Neuronal stem cell (in vitro differentiated cells): ENCODE data around the gene ECPAS. TPM values are rescaled to one million over a fixed set of nuclear protein-coding genes. Genes with fewer than 3 reads are reported as not detected.

Experiments used
- DNase-seq: peaks from one replicate; pipeline ENCODE4 v3.0.0-alpha.2; 2013; ENCODE audit warnings: low spot score
- H2AFZ ChIP-seq: one replicate; pipeline ENCODE4 v1.6.1; 2013; ENCODE audit warnings: mild to moderate bottlenecking, low read length, inconsistent platforms
- H2AK5ac ChIP-seq: 2 replicates; pipeline ENCODE4 v1.6.1; 2013; ENCODE audit warnings: low read depth, mild to moderate bottlenecking, inconsistent platforms, low read length, moderate library complexity, mixed read lengths
- H2BK120ac ChIP-seq: 2 replicates; pipeline ENCODE4 v1.6.1; 2013; ENCODE audit warnings: low read depth, mild to moderate bottlenecking, inconsistent platforms, low read length, moderate library complexity, mixed read lengths
- H2BK12ac ChIP-seq: one replicate; pipeline ENCODE4 v1.6.1; 2013; ENCODE audit warnings: low read length, inconsistent platforms
- H2BK15ac ChIP-seq: 2 replicates; pipeline ENCODE4 v1.6.1; 2013; ENCODE audit warnings: mild to moderate bottlenecking, low read length, inconsistent platforms, mixed read lengths
- H2BK5ac ChIP-seq: one replicate; pipeline ENCODE4 v1.6.1; 2013; ENCODE audit warnings: inconsistent platforms, mild to moderate bottlenecking, low read length, moderate library complexity
- H3K14ac ChIP-seq: one replicate; pipeline ENCODE4 v1.6.1; 2013; ENCODE audit warnings: low read length, inconsistent platforms
- H3K18ac ChIP-seq: 2 replicates; pipeline ENCODE4 v1.6.1; 2013; ENCODE audit warnings: low read length, inconsistent platforms
- H3K23ac ChIP-seq: 2 replicates; pipeline ENCODE4 v1.6.1; 2013; ENCODE audit warnings: low read depth, mild to moderate bottlenecking, mixed read lengths, low read length, inconsistent platforms; ENCODE audit not compliant: poor library complexity
- H3K27ac ChIP-seq: replicated peaks from 3 replicates; pipeline ENCODE4 v1.5.1; 2013; ENCODE audit warnings: low read length, inconsistent platforms
- H3K27me3 ChIP-seq, 3 experiments: 2 replicates each; pipeline ENCODE4 v1.6.1; 2013; ENCODE audit warnings: low read length in 3 of 3, mild to moderate bottlenecking in 2 of 3, inconsistent platforms in 1 of 3, low read depth in 1 of 3, mixed read lengths in 1 of 3, moderate library complexity in 1 of 3; ENCODE audit not compliant: control insufficient read depth in 3 of 3, insufficient read depth in 3 of 3
- H3K36me3 ChIP-seq, 2 donors: replicated peaks in 1 of 2; 2 replicates each; pipeline ENCODE4 v1.6.1; 2013; ENCODE audit warnings: low read length in 2 of 2; ENCODE audit not compliant: control insufficient read depth in 2 of 2, insufficient read depth in 2 of 2
- H3K4ac ChIP-seq: 2 replicates; pipeline ENCODE4 v1.6.1; 2013; ENCODE audit warnings: inconsistent platforms, mild to moderate bottlenecking, low read length, moderate library complexity
- H3K4me1 ChIP-seq, 2 donors: 1 replicate in 1 of 2; 2 replicates in 1 of 2; pipeline ENCODE4 v1.6.1; 2013; ENCODE audit warnings: low read length in 2 of 2, low read depth in 1 of 2; ENCODE audit not compliant: control insufficient read depth in 2 of 2, insufficient read depth in 1 of 2
- H3K4me2 ChIP-seq: one replicate; pipeline ENCODE4 v1.6.1; 2013; ENCODE audit warnings: mild to moderate bottlenecking, low read length, inconsistent platforms; ENCODE audit not compliant: insufficient read depth, poor library complexity, severe bottlenecking
- H3K4me3 ChIP-seq, 2 donors: 2 replicates each; pipeline ENCODE4 v1.5.1; 2013; ENCODE audit warnings: low read length in 2 of 2, mild to moderate bottlenecking in 2 of 2, inconsistent platforms in 1 of 2, moderate library complexity in 1 of 2
- H3K79me1 ChIP-seq: one replicate; pipeline ENCODE4 v1.6.1; 2013; ENCODE audit warnings: low read depth, mild to moderate bottlenecking, inconsistent platforms, low read length, moderate library complexity
- H3K9ac ChIP-seq: one replicate; pipeline ENCODE4 v1.6.1; 2013; ENCODE audit warnings: mild to moderate bottlenecking, low read depth, low read length, inconsistent platforms; ENCODE audit not compliant: poor library complexity
- H3K9me3 ChIP-seq, 2 donors: replicated peaks in 1 of 2; 2 replicates each; pipeline versions ENCODE3 to v1.6.1; 2013; ENCODE audit warnings: low read length in 2 of 2, mild to moderate bottlenecking in 2 of 2, inconsistent platforms in 1 of 2, low read depth in 1 of 2, mixed read lengths in 1 of 2, moderate library complexity in 1 of 2; ENCODE audit not compliant: control insufficient read depth in 2 of 2, insufficient read depth in 1 of 2
- H4K8ac ChIP-seq: one replicate; pipeline ENCODE4 v1.6.1; 2013; ENCODE audit warnings: low read depth, mild to moderate bottlenecking, inconsistent platforms, low read length, moderate library complexity
- H4K91ac ChIP-seq: one replicate; pipeline ENCODE4 v1.6.1; 2013; ENCODE audit warnings: low read length, low read depth, mild to moderate bottlenecking, inconsistent platforms; ENCODE audit not compliant: poor library complexity
- WGBS, 2 donors: extraction: QIAGEN DNeasy Blood & Tissue Kit; methylation state at CpG; one replicate each; pipeline ENCODE4 v1.1.7; 2013; ENCODE audit warnings: missing lambda C conversion rate in 2 of 2, mixed read lengths in 1 of 2; ENCODE audit not compliant: insufficient read length in 2 of 2, insufficient replicate concordance in 1 of 2; ENCODE audit errors: extremely low coverage in 2 of 2; 5-methylcytosine and 5-hydroxymethylcytosine counted together
- small RNA-seq: library from polyadenylated mRNA; stranded (forward); fragments of <200 nt; extraction: miRNeasy Mini kit (QIAGEN cat#:217004); gene quantifications from one replicate; pipeline ENCODE3, GENCODE V24; 2013; ENCODE audit not compliant: insufficient read depth

ECPAS gene

DNA sequence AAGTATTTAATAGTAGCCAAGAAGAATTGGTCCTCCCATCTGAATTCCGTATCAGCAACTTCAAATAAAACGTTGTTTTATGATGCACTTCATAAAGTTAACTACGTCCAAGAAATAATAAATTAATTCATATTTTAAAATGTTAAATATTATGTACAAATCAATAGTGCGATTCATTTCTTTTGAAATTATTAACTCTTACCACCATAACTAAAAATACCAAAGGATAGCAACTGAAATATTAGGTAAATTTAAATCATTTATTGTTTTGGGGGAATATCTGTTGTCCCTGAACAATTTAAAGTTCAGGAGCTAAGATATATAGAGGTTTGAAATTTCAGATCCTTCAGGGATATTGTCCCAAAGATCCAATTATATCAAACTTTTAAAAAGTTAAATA is 154.1 kb downstream of the ECPAS start, which contains the start of gene OR2K2:
TSS of gene OR2K2 (minus strand) at position 101 of the 400 bp plus-strand sequence. CDS start 1,791 bp downstream, outside the sequence.
- no peak within 1 kb of the TSS for H3K9ac ChIP-seq
- no peak within 1 kb of the TSS for H3K23ac ChIP-seq
- H3K79me1 ChIP-seq = no peaks in the 10 kb centered on the region
- no peak within 1 kb of the TSS for H2AFZ ChIP-seq
- H3K4me2 ChIP-seq = no peak within 1 kb of the TSS
- H2BK120ac ChIP-seq = no peak within 1 kb of the TSS
- no peaks in the 10 kb centered on the region for H3K4me1 ChIP-seq
- WGBS, 2 donors = no CpG with 5 or more reads among the region's 4 CpGs
- H3K27ac ChIP-seq = no peak within 1 kb of the TSS
- no peak within 1 kb of the TSS for H4K8ac ChIP-seq
- no peak within 1 kb of the TSS for H4K91ac ChIP-seq
- no peak within 1 kb of the TSS for H3K18ac ChIP-seq
- H3K14ac ChIP-seq = no peak within 1 kb of the TSS
- no peak within 1 kb of the TSS for H3K4me3 ChIP-seq
- H2AK5ac ChIP-seq = no peak within 1 kb of the TSS
- DNase-seq = no peak
- H3K36me3 ChIP-seq = no peaks in the 10 kb centered on the region
- H3K9me3 ChIP-seq = no peaks in the 10 kb centered on the region
- H3K4ac ChIP-seq = no peak within 1 kb of the TSS
- no peak within 1 kb of the TSS for H2BK15ac ChIP-seq
- no peak within 1 kb of the TSS for H2BK12ac ChIP-seq
- no peak within 1 kb of the TSS for H2BK5ac ChIP-seq
- H3K27me3 ChIP-seq = no peaks in the 10 kb centered on the region

DNA sequence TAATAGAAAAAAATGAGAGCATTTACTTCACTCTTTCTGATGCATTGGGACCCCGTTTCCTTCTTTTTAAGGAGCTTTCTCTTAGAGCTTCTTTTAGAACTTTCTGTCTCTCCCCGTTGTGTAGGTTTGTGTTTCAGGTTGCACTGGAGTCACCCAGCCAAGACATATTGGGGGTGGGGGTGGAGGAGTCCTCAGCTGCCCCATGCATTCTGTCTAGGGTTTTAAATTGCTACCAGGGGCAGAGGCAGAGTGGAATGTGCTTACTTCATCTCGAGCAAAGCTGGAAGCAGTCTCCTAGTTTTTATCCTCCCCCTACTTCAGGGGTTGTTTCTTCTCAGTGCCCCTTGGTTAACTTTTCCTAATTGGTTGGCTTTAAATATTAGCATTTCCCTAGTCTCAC is 163.6 kb downstream of the ECPAS start:
- no peak overlapping the region for H2AK5ac ChIP-seq
- WGBS, 2 donors = no CpG with 5 or more reads among the region's 3 CpGs

DNA sequence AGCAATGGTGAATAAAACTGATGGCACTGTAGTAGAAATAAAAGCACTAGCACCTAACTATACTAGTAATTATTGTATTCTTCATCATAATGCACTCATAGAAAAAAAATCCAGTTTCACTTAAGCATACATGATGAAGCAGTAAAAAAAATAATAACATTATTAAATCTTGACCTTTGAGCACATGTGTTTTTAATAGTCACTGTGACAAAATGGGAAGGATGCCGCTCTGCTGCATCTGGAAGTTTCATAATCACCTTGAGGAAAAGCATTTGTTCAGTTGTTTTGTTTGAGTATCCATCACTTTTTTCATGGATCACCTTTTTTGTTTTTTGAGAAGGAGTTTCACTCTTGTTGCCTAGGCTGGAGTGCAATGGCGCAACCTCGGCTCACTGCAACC is 167.4 kb downstream of the ECPAS start:
- Histone ChIP-seq H3K18ac (no peak overlapping the region), H2AFZ (no peak overlapping the region), H3K9me3 (no peaks in the 10 kb centered on the region), H3K14ac (no peak overlapping the region), H4K91ac (no peak overlapping the region), H4K8ac (no peak overlapping the region), H3K4me1 (no peaks in the 10 kb centered on the region), H3K4me3 (no peak overlapping the region), H2BK12ac (no peak overlapping the region), H2BK120ac (no peak overlapping the region), H3K27ac (no peak overlapping the region), H3K23ac (no peak overlapping the region), H3K36me3 (no peaks in the 10 kb centered on the region), H2BK5ac (no peak overlapping the region), H3K4ac (no peak overlapping the region), H3K79me1 (no peaks in the 10 kb centered on the region), H3K27me3 (no peaks in the 10 kb centered on the region), H3K4me2 (no peak overlapping the region), H2BK15ac (no peak overlapping the region), H2AK5ac (no peak overlapping the region), H3K9ac (no peak overlapping the region)
- DNase-seq = no peak
- no CpG with 5 or more reads among the region's 3 CpGs for WGBS, 2 donors

More for the DNA sequence above, 163.6 kb downstream of the ECPAS start:
- H2BK120ac ChIP-seq = no peak overlapping the region
- no peak overlapping the region for H3K4ac ChIP-seq
- H4K8ac ChIP-seq = no peak overlapping the region
- H3K9ac ChIP-seq = no peak overlapping the region
- H2BK5ac ChIP-seq = no peak overlapping the region
- peak overlapping the region; percentile 17 for H2AFZ ChIP-seq
- H3K27ac ChIP-seq = no peak overlapping the region
- no peaks in the 10 kb centered on the region for H3K27me3 ChIP-seq
- H4K91ac ChIP-seq = no peak overlapping the region
- no peaks in the 10 kb centered on the region for H3K9me3 ChIP-seq
- no peak overlapping the region for H2BK12ac ChIP-seq
- no peak overlapping the region for H3K23ac ChIP-seq
- no peak for DNase-seq
- H3K79me1 ChIP-seq = no peaks in the 10 kb centered on the region
- H3K4me2 ChIP-seq = no peak overlapping the region
- no peak overlapping the region for H3K14ac ChIP-seq
- no peaks in the 10 kb centered on the region for H3K4me1 ChIP-seq
- no peak overlapping the region for H2BK15ac ChIP-seq
- H3K18ac ChIP-seq = no peak overlapping the region
- H3K36me3 ChIP-seq = no peaks in the 10 kb centered on the region
- no peak overlapping the region for H3K4me3 ChIP-seq

Small RNA genes lying within 50 kb of the gene (small RNA-seq; reads per million reads assigned to genes)
- gene RNA5SP294 = not detected
